CD14-positive monocyte (primary cell): ENCODE results near the gene RAB31. TPM values are rescaled to one million over a fixed set of nuclear protein-coding genes. Genes with fewer than 3 reads are reported as not detected.

Experiments
- DNase-seq, 3 donors: peaks; one replicate each; pipeline ENCODE4 v3.0.0-alpha.2; 2011 to 2022
- H2AFZ ChIP-seq: 2 replicates; pipeline ENCODE4 v1.6.0; 2012; ENCODE audit warnings: mild to moderate bottlenecking, low read depth, low read length, inconsistent platforms; ENCODE audit not compliant: insufficient read depth, poor library complexity, severe bottlenecking
- H3K27ac ChIP-seq, 2 donors: 1 replicate in 1 of 2; 2 replicates in 1 of 2; pipeline ENCODE4 v1.5.1; 2012 to 2013; ENCODE audit warnings: low read length in 2 of 2, control low read depth in 1 of 2, inconsistent platforms in 1 of 2, low read depth in 1 of 2, mild to moderate bottlenecking in 1 of 2
- H3K27me3 ChIP-seq, 2 donors: one replicate each; pipeline versions ENCODE4 v1.6.0 to v1.6.1; 2011 to 2013; ENCODE audit warnings: low read length in 2 of 2; ENCODE audit not compliant: control insufficient read depth in 2 of 2, insufficient read depth in 2 of 2
- H3K36me3 ChIP-seq, 2 donors: replicated peaks in 1 of 2; 1 replicate in 1 of 2; 2 replicates in 1 of 2; pipeline versions ENCODE4 v1.5.1 to v1.6.1; 2012 to 2013; ENCODE audit warnings: low read length in 2 of 2, control low read depth in 1 of 2, inconsistent platforms in 1 of 2, mild to moderate bottlenecking in 1 of 2; ENCODE audit not compliant: insufficient read depth in 2 of 2, control insufficient read depth in 1 of 2
- H3K4me1 ChIP-seq, 2 donors: 1 replicate in 1 of 2; 2 replicates in 1 of 2; pipeline versions ENCODE4 v1.5.1 to v1.6.1; 2012 to 2013; ENCODE audit warnings: low read length in 2 of 2, control low read depth in 1 of 2, inconsistent platforms in 1 of 2, mild to moderate bottlenecking in 1 of 2, moderate library complexity in 1 of 2; ENCODE audit not compliant: insufficient read depth in 2 of 2, control insufficient read depth in 1 of 2
- H3K4me2 ChIP-seq: replicated peaks from 2 replicates; pipeline ENCODE3; 2012; ENCODE audit warnings: low read length, moderate library complexity, mild to moderate bottlenecking; ENCODE audit not compliant: poor library complexity, severe bottlenecking; ENCODE audit errors: extremely low read depth
- H3K4me3 ChIP-seq, 3 experiments: fragments of 200-600 bp in 1 of 3; sonication (generic) in 1 of 3; replicated peaks in 1 of 3; 1 replicate in 2 of 3; 2 replicates in 1 of 3; pipeline ENCODE4 v1.5.1; 2011 to 2013; ENCODE audit warnings: low read length in 3 of 3, mild to moderate bottlenecking in 3 of 3, control low read depth in 2 of 3, low read depth in 2 of 3, inconsistent platforms in 1 of 3, moderate library complexity in 1 of 3
- H3K79me2 ChIP-seq: 2 replicates; pipeline ENCODE4 v1.6.0; 2012; ENCODE audit warnings: mild to moderate bottlenecking, control low read depth, inconsistent platforms, low read length, moderate library complexity; ENCODE audit not compliant: insufficient read depth
- H3K9ac ChIP-seq: 2 replicates; pipeline ENCODE4 v1.6.0; 2017; ENCODE audit warnings: low read length, mild to moderate bottlenecking; ENCODE audit not compliant: insufficient read depth, poor library complexity, severe bottlenecking
- H3K9me3 ChIP-seq, 2 donors: replicated peaks in 1 of 2; 1 replicate in 1 of 2; 2 replicates in 1 of 2; pipeline versions ENCODE4 v1.5.1 to v1.6.1; 2012 to 2013; ENCODE audit warnings: low read length in 2 of 2, control low read depth in 1 of 2; ENCODE audit not compliant: control insufficient read depth in 1 of 2, insufficient read depth in 1 of 2
- H4K20me1 ChIP-seq: 2 replicates; pipeline ENCODE4 v1.6.0; 2012; ENCODE audit warnings: mild to moderate bottlenecking, low read length, control low read depth, moderate library complexity; ENCODE audit not compliant: insufficient read depth
- H3K27ac Mint-ChIP-seq, 7 donors: one replicate each; pipeline ENCODE4 v1.8.0; 2020; ENCODE audit warnings: mild to moderate bottlenecking in 7 of 7, mixed read lengths in 7 of 7, moderate library complexity in 6 of 7, inconsistent platforms in 2 of 7
- H3K27me3 Mint-ChIP-seq, 3 donors: one replicate each; pipeline ENCODE4 v1.8.0; 2021 to 2022; ENCODE audit warnings: low read depth in 3 of 3, mild to moderate bottlenecking in 3 of 3, mixed read lengths in 3 of 3, moderate library complexity in 3 of 3, inconsistent platforms in 1 of 3
- H3K36me3 Mint-ChIP-seq, 2 donors: one replicate each; pipeline ENCODE4 v1.8.0; 2020; ENCODE audit warnings: mixed read lengths in 2 of 2, inconsistent platforms in 1 of 2, mild to moderate bottlenecking in 1 of 2
- H3K4me1 Mint-ChIP-seq: one replicate; pipeline ENCODE4 v1.8.0; 2020; ENCODE audit warnings: mild to moderate bottlenecking, mixed read lengths
- H3K4me3 Mint-ChIP-seq, 2 donors: one replicate each; pipeline ENCODE4 v1.8.0; 2020; ENCODE audit warnings: mild to moderate bottlenecking in 2 of 2, mixed read lengths in 2 of 2, moderate library complexity in 1 of 2
- H3K9me3 Mint-ChIP-seq, 7 donors: one replicate each; pipeline ENCODE4 v1.8.0; 2020 to 2022; ENCODE audit warnings: mixed read lengths in 7 of 7, mild to moderate bottlenecking in 6 of 7, moderate library complexity in 6 of 7, inconsistent platforms in 2 of 7
- WGBS: methylation state at CpG from one replicate; pipeline ENCODE4 v1.1.5; 2013; ENCODE audit warnings: missing lambda C conversion rate; ENCODE audit not compliant: insufficient coverage; 5-methylcytosine and 5-hydroxymethylcytosine counted together
- intact Hi-C, 2 donors: fragments of 100-400 bp; cut with micrococcal nuclease; formaldehyde crosslinking; loops; one replicate each; pipeline versions ENCODE4 v1.15.0 to v1.15.1; 2023
- polyA plus RNA-seq, 3 donors: library from polyadenylated mRNA; depleted of rRNA in 1 of 3; unstranded in 2 of 3; stranded (reverse) in 1 of 3; fragments of 300-500 nt in 2 of 3; fragments of >200 nt in 1 of 3; fragmentation: Illumina TruSeq in 2 of 3; gene quantifications; 1 replicate in 2 of 3; 2 replicates in 1 of 3; pipeline ENCODE4 v1.2.3, GENCODE V29; 2012 to 2021
- TF ChIP-seq, protein P1 (sequence below): fragments of 200-600 bp; IDR thresholded peaks from one replicate; pipeline ENCODE4 v1.8.0; 2022; ENCODE audit warnings: antibody characterized with exemption, mild to moderate bottlenecking

RAB31 gene
- polyA plus RNA-seq, 3 donors: 106 to 367 (median 348) TPM

DNA sequence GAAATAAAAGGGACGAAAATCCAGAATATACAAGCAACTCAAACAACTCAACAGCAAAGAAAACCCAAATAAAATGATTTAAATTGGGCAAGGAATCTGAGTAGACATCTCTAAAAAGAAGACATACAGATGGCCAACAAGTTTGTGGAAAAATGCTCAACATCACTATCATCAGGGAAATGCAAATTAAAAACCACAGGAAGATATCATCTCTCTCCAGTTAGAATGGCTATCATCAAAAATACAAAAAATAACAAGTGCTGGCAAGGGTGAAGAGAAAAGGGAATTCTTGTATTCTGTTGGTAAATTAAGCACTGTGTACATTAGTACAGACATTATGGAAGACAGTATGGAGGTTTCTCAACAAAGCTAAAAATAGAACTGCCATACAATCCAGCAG is 80.0 kb downstream of the RAB31 start:
- TF ChIP-seq, protein P1, sequence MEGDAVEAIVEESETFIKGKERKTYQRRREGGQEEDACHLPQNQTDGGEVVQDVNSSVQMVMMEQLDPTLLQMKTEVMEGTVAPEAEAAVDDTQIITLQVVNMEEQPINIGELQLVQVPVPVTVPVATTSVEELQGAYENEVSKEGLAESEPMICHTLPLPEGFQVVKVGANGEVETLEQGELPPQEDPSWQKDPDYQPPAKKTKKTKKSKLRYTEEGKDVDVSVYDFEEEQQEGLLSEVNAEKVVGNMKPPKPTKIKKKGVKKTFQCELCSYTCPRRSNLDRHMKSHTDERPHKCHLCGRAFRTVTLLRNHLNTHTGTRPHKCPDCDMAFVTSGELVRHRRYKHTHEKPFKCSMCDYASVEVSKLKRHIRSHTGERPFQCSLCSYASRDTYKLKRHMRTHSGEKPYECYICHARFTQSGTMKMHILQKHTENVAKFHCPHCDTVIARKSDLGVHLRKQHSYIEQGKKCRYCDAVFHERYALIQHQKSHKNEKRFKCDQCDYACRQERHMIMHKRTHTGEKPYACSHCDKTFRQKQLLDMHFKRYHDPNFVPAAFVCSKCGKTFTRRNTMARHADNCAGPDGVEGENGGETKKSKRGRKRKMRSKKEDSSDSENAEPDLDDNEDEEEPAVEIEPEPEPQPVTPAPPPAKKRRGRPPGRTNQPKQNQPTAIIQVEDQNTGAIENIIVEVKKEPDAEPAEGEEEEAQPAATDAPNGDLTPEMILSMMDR: no peak
- Histone ChIP-seq H2AFZ (no peak overlapping the region), H3K4me2 (no peak overlapping the region), H3K27ac (peak overlapping the region in 1 of 2 donors; percentile 18), H3K27me3 (no peaks in the 10 kb centered on the region), H3K4me3 (no peak overlapping the region), H3K36me3 (peaks cover 19 to 32% of the 10 kb centered on the region in 2 donors), H3K4me1 (peaks cover 19 to 27% of the 10 kb centered on the region in 2 donors), H3K9me3 (no peaks in the 10 kb centered on the region), H3K9ac (no peak overlapping the region), H4K20me1 (peaks cover 10% of the 10 kb centered on the region), H3K79me2 (peaks cover 73% of the 10 kb centered on the region)
- H3K4me1 Mint-ChIP-seq: peaks cover 45% of the 10 kb centered on the region
- H3K9me3 Mint-ChIP-seq: no peaks in the 10 kb centered on the region
- peak overlapping the region in 1 of 7 donors; percentile 75 for H3K27ac Mint-ChIP-seq
- DNase-seq: no peak
- no peaks in the 10 kb centered on the region for H3K27me3 Mint-ChIP-seq
- WGBS: no CpG with 5 or more reads among the region's 1 CpG
- peaks cover 39 to 47% of the 10 kb centered on the region in 2 donors for H3K36me3 Mint-ChIP-seq
- H3K4me3 Mint-ChIP-seq: no peak overlapping the region
- intact Hi-C loops: no loop called here

DNA sequence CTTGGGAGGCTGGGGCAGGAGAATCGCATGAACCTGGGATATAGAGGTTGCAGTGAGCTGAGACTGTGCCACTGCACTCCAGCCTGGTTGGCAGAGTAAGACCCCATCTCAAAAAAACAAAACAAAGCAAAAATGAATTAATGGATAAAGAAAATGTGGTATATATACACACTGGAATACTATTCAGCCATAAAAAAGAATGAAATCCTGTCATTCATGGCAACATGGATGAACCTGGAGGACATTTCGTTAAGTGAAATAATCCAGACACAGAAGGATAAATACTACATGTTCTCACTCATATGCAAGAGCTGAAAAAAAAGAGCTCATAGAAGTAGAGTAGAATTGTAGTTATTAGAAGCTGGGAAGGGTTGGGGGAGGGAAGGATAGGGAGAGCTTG is 80.8 kb downstream of the RAB31 start:
- H4K20me1 ChIP-seq: peaks cover 10% of the 10 kb centered on the region
- no peak overlapping the region for H3K4me2 ChIP-seq
- peaks cover 71% of the 10 kb centered on the region for H3K79me2 ChIP-seq
- H3K9me3 Mint-ChIP-seq: no peaks in the 10 kb centered on the region
- H3K27ac Mint-ChIP-seq: peak overlapping the region in 1 of 7 donors; percentile 1
- peaks cover 48% of the 10 kb centered on the region for H3K4me1 Mint-ChIP-seq
- peaks cover 44 to 54% of the 10 kb centered on the region in 2 donors for H3K36me3 Mint-ChIP-seq
- no peak overlapping the region for H3K4me3 Mint-ChIP-seq
- peaks cover 23 to 28% of the 10 kb centered on the region in 2 donors for H3K4me1 ChIP-seq
- no peaks in the 10 kb centered on the region for H3K9me3 ChIP-seq
- H3K27me3 Mint-ChIP-seq: no peaks in the 10 kb centered on the region
- no peak for DNase-seq
- H3K27ac ChIP-seq: no peak overlapping the region
- H3K4me3 ChIP-seq: no peak overlapping the region
- TF ChIP-seq, protein P1: no peak
- peaks cover 23 to 32% of the 10 kb centered on the region in 2 donors for H3K36me3 ChIP-seq
- H3K27me3 ChIP-seq: no peaks in the 10 kb centered on the region
- no peak overlapping the region for H2AFZ ChIP-seq
- intact Hi-C loops: no loop called here
- 100% methylated on average over 1 of the region's 2 CpGs for WGBS
- H3K9ac ChIP-seq: no peak overlapping the region
